ENCODE data around the gene NINJ2.

DNA sequence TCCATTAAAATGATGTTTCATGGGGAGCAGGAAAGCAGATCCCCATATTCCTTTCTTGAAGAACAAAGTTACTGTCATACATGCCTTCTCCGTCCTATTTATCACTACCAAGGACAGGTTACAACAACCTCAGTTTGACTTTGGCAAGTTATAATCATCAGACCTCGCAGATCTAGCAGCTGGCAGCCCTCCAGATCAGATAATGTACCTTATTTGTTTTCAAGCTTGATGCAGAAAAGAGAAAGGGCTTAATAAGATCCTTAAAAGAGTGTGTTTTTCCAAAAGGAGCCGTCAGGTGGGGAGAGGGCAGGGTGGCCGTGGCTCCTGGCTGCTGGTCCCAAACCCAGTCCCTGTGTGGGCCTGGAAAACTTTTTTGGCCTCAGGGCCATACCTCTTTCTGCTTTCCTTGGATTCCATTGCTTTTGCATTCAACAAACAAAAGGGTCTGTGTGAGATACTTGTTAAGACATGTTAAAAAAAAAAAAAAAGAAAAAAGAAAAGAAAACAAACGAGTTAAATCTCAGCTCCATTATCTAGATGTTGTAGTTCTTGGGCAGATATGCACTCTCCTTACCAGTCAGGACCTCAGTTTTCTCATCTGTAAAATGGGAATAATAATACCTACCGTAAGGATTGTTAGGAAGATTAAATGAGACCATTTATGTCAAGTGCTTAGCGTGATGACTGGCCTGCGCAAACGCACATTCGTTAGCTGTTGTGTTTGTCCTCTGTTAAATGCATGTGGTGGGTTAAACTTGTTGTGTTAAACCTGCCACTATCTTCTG lies 138.9 kb downstream of the NINJ2 start:
- TF ChIP-seq, protein P1, sequence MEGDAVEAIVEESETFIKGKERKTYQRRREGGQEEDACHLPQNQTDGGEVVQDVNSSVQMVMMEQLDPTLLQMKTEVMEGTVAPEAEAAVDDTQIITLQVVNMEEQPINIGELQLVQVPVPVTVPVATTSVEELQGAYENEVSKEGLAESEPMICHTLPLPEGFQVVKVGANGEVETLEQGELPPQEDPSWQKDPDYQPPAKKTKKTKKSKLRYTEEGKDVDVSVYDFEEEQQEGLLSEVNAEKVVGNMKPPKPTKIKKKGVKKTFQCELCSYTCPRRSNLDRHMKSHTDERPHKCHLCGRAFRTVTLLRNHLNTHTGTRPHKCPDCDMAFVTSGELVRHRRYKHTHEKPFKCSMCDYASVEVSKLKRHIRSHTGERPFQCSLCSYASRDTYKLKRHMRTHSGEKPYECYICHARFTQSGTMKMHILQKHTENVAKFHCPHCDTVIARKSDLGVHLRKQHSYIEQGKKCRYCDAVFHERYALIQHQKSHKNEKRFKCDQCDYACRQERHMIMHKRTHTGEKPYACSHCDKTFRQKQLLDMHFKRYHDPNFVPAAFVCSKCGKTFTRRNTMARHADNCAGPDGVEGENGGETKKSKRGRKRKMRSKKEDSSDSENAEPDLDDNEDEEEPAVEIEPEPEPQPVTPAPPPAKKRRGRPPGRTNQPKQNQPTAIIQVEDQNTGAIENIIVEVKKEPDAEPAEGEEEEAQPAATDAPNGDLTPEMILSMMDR (IDR thresholded peaks at IDR 0.05): no peak
- no peak for TF ChIP-seq POLR2A (IDR thresholded peaks at IDR 0.05)

All from body of pancreas (tissue), 4 donors.